Hepatocyte (in vitro differentiated cells): ENCODE data around the gene TMEM244.

Experiments
- CTCF ChIP-seq: fragments of 200-600 bp; sonication (generic); IDR thresholded peaks from 2 replicates; pipeline ENCODE4 v1.5.1; 2016; ENCODE audit warnings: antibody characterized with exemption, mild to moderate bottlenecking; ENCODE audit not compliant: poor library complexity
- EZH2 ChIP-seq: fragments of 200-600 bp; sonication (generic); IDR thresholded peaks from 2 replicates; pipeline ENCODE4 v1.6.1; 2016; ENCODE audit warnings: antibody characterized with exemption, mild to moderate bottlenecking, borderline replicate concordance

- TF ChIP-seq CTCF, result no peak
- TF ChIP-seq EZH2, result no peak
These were observed 1.6 kb downstream of the TMEM244 start for GRCh38 chr6:129859524-129859923.
